ENCODE data around the gene LAMA3.

GRCh38 chr18:23995180-23995579, 305.9 kb downstream of the LAMA3 start:
- TF ChIP-seq CTCF (IDR thresholded peaks at IDR 0.05) (no peak), POLR2A (IDR thresholded peaks at IDR 0.05) (no peak), EP300 (IDR thresholded peaks at IDR 0.05) (no peak)

All from tibial nerve (tissue), 4 donors.